ENCODE results near the gene GRIN2A. TPM values are rescaled to one million over a fixed set of nuclear protein-coding genes. Genes with fewer than 3 reads are reported as not detected.

GRIN2A gene
- polyA plus RNA-seq, 1 donor (not counting 4 experiments of a cell fraction or from before 2014, with no cell fraction given): 0.01 TPM

GRCh38 chr16:10001258-10001775 is 180.9 kb downstream of the GRIN2A start:
- TF ChIP-seq EZH2 (IDR thresholded peaks at IDR 0.05; ENCODE audit: low read length) (no peak), CTCF (optimal IDR thresholded peaks at IDR 0.05 in 1 of 3, IDR thresholded peaks at IDR 0.05 in 1 of 3, conservative IDR thresholded peaks at IDR 0.05 in 1 of 3; ENCODE audit: extremely low read depth in 1 of 3, insufficient read depth in 2 of 3, low read length in 3 of 3) (no peak)
- no peaks in the 10 kb centered on the region for H3K36me3 ChIP-seq (ENCODE audit: control insufficient read depth in 2 of 2, extremely low read depth in 1 of 2, insufficient read depth in 2 of 2, low read length in 2 of 2)
- no peaks in the 10 kb centered on the region for H4K20me1 ChIP-seq (ENCODE audit: control insufficient read depth, extremely low read depth, insufficient read depth, low read length)
- no peaks in the 10 kb centered on the region for H3K9me3 ChIP-seq (ENCODE audit: control insufficient read depth, low read depth, low read length)
- no peak overlapping the region for H3K27ac ChIP-seq (ENCODE audit: control insufficient read depth, insufficient read depth, low read length)
- no peak overlapping the region for H3K4me3 ChIP-seq (ENCODE audit: control insufficient read depth in 2 of 3, extremely low read depth in 1 of 3, insufficient read depth in 2 of 3, low read depth in 1 of 3, low read length in 3 of 3)
- no peaks in the 10 kb centered on the region for H3K79me2 ChIP-seq (ENCODE audit: control insufficient read depth, insufficient read depth, low read length)
- H3K27me3 ChIP-seq (ENCODE audit: control insufficient read depth, extremely low read depth, insufficient read depth, low read length): no peaks in the 10 kb centered on the region
- no peaks in the 10 kb centered on the region for H3K4me1 ChIP-seq (ENCODE audit: control insufficient read depth, extremely low read depth, insufficient read depth, low read length)
- no peaks in the 10 kb centered on the region for H3K9me1 ChIP-seq (ENCODE audit: control insufficient read depth, extremely low read depth, insufficient read depth, low read length)
- dilution Hi-C loops (cut with MboI; ENCODE audit: extremely low pct_ligation_motif_present, low sequenced_read_pairs): no loop called here
- no peak for DNase-seq (ENCODE audit: low read depth, low spot score)
- no peak overlapping the region for H2AFZ ChIP-seq (ENCODE audit: control insufficient read depth, low read length)
- no peak overlapping the region for H3K9ac ChIP-seq (ENCODE audit: control insufficient read depth, extremely low read depth, insufficient read depth, low read length)
- FAIRE-seq: no peak
- no peak overlapping the region for H3K4me2 ChIP-seq (ENCODE audit: control insufficient read depth, extremely low read depth, insufficient read depth, low read depth, low read length)

- H3K27me3 ChIP-seq (ENCODE audit: control insufficient read depth, extremely low read depth, insufficient read depth, low read length): no peaks in the 10 kb centered on the region
- no peak for TF ChIP-seq EZH2 (IDR thresholded peaks at IDR 0.05; ENCODE audit: low read length)
- no peak for TF ChIP-seq CTCF (optimal IDR thresholded peaks at IDR 0.05 in 1 of 3, IDR thresholded peaks at IDR 0.05 in 1 of 3, conservative IDR thresholded peaks at IDR 0.05 in 1 of 3; ENCODE audit: extremely low read depth in 1 of 3, insufficient read depth in 2 of 3, low read length in 3 of 3)
- H2AFZ ChIP-seq (ENCODE audit: control insufficient read depth, low read length): no peak overlapping the region
- H3K4me2 ChIP-seq (ENCODE audit: control insufficient read depth, extremely low read depth, insufficient read depth, low read depth, low read length): no peak overlapping the region
- dilution Hi-C loops (cut with MboI; ENCODE audit: extremely low pct_ligation_motif_present, low sequenced_read_pairs): no loop called here
- no peak overlapping the region for H3K27ac ChIP-seq (ENCODE audit: control insufficient read depth, insufficient read depth, low read length)
- no peak overlapping the region for H3K4me3 ChIP-seq (ENCODE audit: control insufficient read depth in 2 of 3, extremely low read depth in 1 of 3, insufficient read depth in 2 of 3, low read depth in 1 of 3, low read length in 3 of 3)
- no peaks in the 10 kb centered on the region for H3K36me3 ChIP-seq (ENCODE audit: control insufficient read depth in 2 of 2, extremely low read depth in 1 of 2, insufficient read depth in 2 of 2, low read length in 2 of 2)
- no peak overlapping the region for H3K9ac ChIP-seq (ENCODE audit: control insufficient read depth, extremely low read depth, insufficient read depth, low read length)
- no peaks in the 10 kb centered on the region for H4K20me1 ChIP-seq (ENCODE audit: control insufficient read depth, extremely low read depth, insufficient read depth, low read length)
- no peaks in the 10 kb centered on the region for H3K79me2 ChIP-seq (ENCODE audit: control insufficient read depth, insufficient read depth, low read length)
- H3K4me1 ChIP-seq (ENCODE audit: control insufficient read depth, extremely low read depth, insufficient read depth, low read length): no peaks in the 10 kb centered on the region
- H3K9me1 ChIP-seq (ENCODE audit: control insufficient read depth, extremely low read depth, insufficient read depth, low read length): no peaks in the 10 kb centered on the region
- H3K9me3 ChIP-seq (ENCODE audit: control insufficient read depth, low read depth, low read length): no peaks in the 10 kb centered on the region
- no peak for FAIRE-seq
- DNase-seq (ENCODE audit: low read depth, low spot score): no peak
Measured at GRCh38 chr16:9996221-9996620, 186.0 kb downstream of the GRIN2A start.

Measured in keratinocyte (primary cell).